Measurements from ENCODE around the gene SLC66A1. TPM values are rescaled to one million over a fixed set of nuclear protein-coding genes. Genes with fewer than 3 reads are reported as not detected.

The SLC66A1 gene
- polyA plus RNA-seq, 10 donors = 7.3 to 10.6 (median 9.4) TPM

DNA sequence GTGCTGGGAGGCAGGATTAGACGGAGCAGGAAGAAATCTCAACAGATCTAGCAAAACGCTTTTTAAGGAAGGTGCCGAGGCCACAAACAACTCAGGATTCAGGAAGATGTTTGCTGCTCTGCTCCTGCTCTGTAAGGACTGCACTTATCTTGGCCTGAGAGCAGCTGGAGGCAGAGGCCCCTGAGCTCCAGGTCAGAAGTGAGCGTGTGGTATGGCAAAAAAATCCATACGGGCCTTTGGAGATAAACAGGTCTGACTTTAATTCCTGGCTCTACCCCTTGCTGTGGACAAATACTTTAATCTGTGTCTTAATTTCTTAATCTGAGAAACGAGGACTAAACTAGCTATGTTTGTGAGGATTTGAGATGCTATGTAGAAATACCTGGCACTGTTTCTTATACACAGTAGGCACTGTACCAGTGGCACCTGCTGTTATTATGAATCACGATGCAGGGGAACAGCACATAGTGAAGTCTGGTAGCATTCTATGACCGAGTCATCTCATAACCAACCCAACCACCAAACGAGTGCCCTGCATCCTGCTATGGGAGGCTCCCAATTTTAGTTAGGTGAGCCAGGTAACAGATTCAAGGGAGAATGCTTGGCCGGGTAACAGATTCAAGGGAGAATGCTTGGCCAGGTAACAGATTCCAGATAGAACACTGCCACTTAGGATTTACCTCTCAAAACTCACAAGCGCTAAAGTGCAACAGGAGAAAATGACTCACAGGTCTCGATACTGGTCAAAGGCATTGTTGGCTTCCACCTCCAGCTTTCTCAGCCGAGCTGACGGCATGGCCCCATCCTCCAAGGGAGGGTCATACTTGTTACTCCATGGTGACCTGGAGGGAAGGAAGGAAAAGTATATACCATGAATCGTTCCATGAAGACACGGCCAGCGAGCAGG lies 65.9 kb downstream of the SLC66A1 start:
- no peak for DNase-seq

Other genes with a start within 250 kb of the SLC66A1 start
- gene UBR4, start 102.1 kb upstream of the SLC66A1 start, polyA plus RNA-seq (ENCODE audit: insufficient read length in 10 of 10) = 10 to 100 TPM; 64.0 to 86.1 (median 77.4) TPM
- 10 to 100 TPM; 29.9 to 39.8 (median 35.8) TPM for gene EMC1, start 60.8 kb upstream of the SLC66A1 start, polyA plus RNA-seq (ENCODE audit: insufficient read length in 10 of 10)
- gene MRTO4, start 60.5 kb upstream of the SLC66A1 start, polyA plus RNA-seq (ENCODE audit: insufficient read length in 10 of 10) = 10 to 100 TPM; 20.8 to 31.3 (median 26.3) TPM
- 1 to 10 TPM in 4 of 10 donors, under 1 TPM in 6; 0.46 to 2.1 (median 0.90) TPM for gene AKR7A3, start 23.6 kb upstream of the SLC66A1 start, polyA plus RNA-seq (ENCODE audit: insufficient read length in 10 of 10)
- 10 to 100 TPM; 35.3 to 51.0 (median 42.6) TPM for gene AKR7A2, start 182 bp upstream of the SLC66A1 start, polyA plus RNA-seq (ENCODE audit: insufficient read length in 10 of 10)
- 100 to 1,000 TPM; 218 to 290 (median 246) TPM for gene CAPZB, start 173.2 kb downstream of the SLC66A1 start, polyA plus RNA-seq (ENCODE audit: insufficient read length in 10 of 10)

All from muscle of back (tissue), 11 donors.